Fibroblast of villous mesenchyme (primary cell): ENCODE data around the gene LZTS3. TPM values are rescaled to one million over a fixed set of nuclear protein-coding genes. Genes with fewer than 3 reads are reported as not detected.
"Not testable (repeated sequence)": the region's sequence is repeated elsewhere in the genome, so short reads cannot be mapped to it uniquely, and the experiment has no call there.

Experiments used
- DNase-seq: peaks from one replicate; pipeline ENCODE4 v3.0.0-alpha.2; 2010; ENCODE audit warnings: low read depth
- H3K4me3 ChIP-seq: 2 replicates; pipeline ENCODE4 v1.5.1; 2011; ENCODE audit warnings: low read depth, mild to moderate bottlenecking, low read length
- total RNA-seq: library from RNA; depleted of rRNA; stranded (reverse); fragments of >200 nt; gene quantifications from 2 replicates; pipeline ENCODE4 v1.2.3, GENCODE V29; 2012
- TF ChIP-seq, protein P1 (sequence below): IDR thresholded peaks from 2 replicates; pipeline ENCODE4 v1.5.1; 2012; ENCODE audit warnings: low read depth, mild to moderate bottlenecking, low read length; ENCODE audit not compliant: insufficient read depth

The LZTS3 gene
- total RNA-seq, 1 donor, result 13.8 TPM

DNA sequence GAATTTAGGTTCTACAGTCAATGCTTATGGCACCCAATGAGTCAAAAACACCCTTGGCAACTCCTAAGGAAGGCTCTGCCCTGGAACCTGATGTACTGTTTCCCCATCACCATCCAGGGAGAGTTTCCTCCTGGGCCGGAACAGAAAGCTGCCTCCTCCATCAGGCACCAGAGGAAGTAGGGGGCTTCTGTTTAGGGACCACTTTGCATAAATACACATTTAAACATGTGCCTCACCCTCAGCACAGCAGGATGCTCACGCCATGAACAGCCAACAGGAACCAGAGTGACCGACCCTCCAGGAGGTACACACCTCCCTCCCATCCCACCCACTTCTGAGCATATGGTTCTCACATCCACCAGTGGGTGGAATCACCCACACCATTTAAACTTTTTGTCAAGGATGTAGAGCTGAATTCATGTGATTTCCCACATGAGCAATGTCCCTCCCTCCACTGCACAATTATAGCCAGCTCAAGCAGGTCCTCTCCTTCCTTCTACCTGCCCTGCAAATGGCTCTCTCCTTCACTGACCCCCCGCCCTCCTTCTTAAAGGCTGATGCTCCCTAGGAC is 16.3 kb upstream of the LZTS3 start:
- no peak overlapping the region for H3K4me3 ChIP-seq
- TF ChIP-seq, protein P1, sequence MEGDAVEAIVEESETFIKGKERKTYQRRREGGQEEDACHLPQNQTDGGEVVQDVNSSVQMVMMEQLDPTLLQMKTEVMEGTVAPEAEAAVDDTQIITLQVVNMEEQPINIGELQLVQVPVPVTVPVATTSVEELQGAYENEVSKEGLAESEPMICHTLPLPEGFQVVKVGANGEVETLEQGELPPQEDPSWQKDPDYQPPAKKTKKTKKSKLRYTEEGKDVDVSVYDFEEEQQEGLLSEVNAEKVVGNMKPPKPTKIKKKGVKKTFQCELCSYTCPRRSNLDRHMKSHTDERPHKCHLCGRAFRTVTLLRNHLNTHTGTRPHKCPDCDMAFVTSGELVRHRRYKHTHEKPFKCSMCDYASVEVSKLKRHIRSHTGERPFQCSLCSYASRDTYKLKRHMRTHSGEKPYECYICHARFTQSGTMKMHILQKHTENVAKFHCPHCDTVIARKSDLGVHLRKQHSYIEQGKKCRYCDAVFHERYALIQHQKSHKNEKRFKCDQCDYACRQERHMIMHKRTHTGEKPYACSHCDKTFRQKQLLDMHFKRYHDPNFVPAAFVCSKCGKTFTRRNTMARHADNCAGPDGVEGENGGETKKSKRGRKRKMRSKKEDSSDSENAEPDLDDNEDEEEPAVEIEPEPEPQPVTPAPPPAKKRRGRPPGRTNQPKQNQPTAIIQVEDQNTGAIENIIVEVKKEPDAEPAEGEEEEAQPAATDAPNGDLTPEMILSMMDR, result no peak
- no peak for DNase-seq

DNA sequence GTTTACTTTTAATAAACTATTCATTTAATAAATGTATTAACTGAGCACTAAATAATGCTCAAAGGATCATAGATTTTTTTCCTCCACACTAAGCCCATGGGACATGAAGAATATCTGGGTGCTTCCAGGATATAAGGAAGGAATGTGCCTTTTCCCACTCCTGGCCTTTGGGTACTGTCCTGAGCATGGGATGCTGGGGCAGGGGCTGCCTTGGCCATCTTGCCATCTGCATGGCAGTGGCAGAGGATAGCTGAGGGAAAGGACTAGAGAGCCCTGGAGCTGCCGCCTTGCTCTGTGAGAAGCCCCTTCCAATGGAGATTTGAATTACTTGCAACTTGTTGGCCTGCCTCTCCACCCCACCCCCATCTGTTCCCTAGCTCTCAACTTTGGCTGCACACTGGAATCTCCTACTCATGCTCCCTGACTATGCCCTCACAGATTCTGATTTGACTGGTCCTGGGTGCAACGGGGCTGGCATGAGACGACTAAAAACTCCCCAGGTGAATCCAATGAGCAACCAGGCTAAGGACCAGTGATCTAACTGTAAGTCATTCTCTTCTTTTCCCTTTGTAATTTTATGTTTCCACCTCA is 15.6 kb upstream of the LZTS3 start:
- TF ChIP-seq, protein P1, result no peak
- DNase-seq, result no peak
- H3K4me3 ChIP-seq, result no peak overlapping the region

DNA sequence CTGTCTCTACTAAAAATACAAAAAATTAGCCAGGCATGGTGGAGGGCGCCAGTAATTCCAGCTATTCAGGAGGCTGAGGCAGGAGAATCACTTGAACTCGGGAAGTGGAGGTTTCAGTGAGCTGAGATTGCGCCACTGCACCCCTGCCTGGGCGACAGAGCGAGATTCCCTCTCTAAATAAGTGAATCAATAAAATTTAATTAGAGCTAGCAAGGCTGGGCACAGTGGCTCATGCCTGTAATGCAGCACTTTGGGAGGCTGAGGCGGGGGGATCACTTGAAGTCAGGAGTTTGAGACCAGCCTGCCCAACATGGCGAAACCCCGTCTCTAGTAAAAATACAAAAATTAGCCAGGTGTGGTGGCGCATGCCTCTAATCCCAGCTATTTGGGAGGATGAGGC is 14.5 kb upstream of the LZTS3 start:
- DNase-seq, H3K4me3 ChIP-seq: not testable (repeated sequence)

DNA sequence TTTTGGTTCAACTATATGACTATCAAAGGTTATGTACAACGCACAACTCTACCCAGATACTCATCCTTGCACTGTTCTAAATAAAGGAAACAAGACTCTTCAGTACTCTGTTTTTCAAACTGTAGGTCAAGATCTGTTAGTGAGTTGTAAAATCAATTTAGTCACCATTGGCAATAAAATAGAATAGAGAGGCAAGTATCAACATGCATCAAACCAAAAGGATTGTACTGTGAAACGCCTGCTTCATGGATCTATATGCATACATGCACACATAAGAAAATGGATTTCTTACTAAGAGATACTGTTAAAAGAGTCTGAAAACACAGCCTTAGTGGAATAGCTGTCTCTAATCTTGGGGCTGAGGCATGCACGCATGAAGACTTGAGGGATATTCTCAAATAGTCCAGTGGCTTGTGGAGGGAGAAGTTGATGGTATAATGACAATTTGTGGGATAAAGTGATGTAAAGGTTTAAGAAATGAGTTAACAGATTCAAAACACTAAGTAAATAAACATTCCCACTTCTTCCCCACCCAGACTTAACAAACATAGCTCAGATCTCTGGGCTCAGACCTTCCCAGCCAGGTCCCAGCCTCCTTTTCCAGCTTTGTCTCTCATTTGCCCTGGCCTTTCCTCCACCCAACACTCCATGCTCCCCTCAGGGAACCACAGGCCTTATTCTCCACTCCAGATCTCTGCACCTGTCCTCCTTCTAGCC is 10.7 kb upstream of the LZTS3 start:
- no peak for DNase-seq
- H3K4me3 ChIP-seq, result no peak overlapping the region
- TF ChIP-seq, protein P1, result no peak

DNA sequence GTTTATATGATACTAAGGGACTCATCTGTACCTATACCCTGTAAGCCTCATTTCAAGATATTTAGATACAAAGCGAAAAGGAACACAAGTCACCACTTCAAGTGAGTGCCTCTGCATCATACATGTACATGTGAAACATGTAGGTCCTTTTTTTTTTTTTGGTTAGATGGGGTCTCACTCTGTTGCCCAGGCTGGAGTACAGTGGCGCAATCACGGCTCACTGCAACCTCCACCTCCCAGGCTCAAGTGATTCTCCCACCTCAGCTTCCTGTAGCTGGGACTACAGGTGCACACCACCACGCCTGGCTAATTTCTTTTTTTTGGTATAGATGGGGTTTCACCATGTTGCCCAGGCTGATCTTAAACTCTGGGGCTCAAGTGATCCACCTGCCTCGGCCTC is 9.1 kb upstream of the LZTS3 start:
- not testable (repeated sequence) for H3K4me3 ChIP-seq, DNase-seq

DNA sequence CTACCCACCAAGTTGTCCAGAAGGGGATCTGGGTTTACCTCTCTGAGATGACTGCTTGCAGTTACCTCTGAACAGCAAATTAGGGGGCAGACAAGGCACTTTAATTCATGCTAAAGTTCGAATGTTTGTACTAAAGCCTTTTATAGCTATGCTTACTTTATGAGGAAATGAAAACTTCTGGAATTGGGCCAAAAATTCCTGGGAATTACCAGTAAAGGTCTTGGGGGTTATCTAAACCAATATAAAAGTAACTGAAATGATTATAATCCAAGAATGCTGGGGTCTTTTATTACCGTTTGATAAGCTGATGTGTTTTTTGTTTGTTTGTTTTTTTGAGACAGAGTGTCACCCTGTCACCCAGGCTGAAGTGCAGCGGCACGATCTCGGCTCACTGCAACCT is 7.9 kb upstream of the LZTS3 start:
- TF ChIP-seq, protein P1, result no peak
- no peak for DNase-seq
- no peak overlapping the region for H3K4me3 ChIP-seq

DNA sequence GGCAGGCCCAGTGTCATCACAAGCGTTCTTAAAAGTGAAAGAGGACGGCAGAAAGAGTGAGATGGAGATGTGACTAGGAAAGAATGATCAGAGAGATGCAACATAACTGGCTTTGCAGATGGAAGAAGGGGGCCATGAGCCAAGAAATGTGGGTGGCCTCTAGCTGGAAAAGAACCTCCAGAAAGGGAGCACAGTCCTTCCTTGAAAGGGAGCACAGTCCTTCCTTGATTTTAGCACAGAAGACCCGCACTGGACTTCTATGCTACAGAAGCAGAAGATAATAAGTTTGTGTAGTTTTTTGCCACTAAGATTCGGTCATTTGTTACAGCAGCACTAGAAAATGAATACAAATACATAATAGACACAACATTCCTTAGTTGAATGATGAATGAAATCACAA is 7.0 kb upstream of the LZTS3 start:
- TF ChIP-seq, protein P1, result no peak
- no peak overlapping the region for H3K4me3 ChIP-seq
- no peak for DNase-seq
